GM18511 (cell line): ENCODE results near the gene SORCS1.

Experiments
- ATAC-seq: cut with Tn5 transposase; IDR thresholded peaks from one replicate; pipeline ENCODE4 v1.9.1; 2021; ENCODE audit warnings: mild to moderate bottlenecking, moderate library complexity; ENCODE audit not compliant: unreplicated experiment

SORCS1 gene

GRCh38 chr10:106696239-106696638 lies 468.3 kb downstream of the SORCS1 start:
- ATAC-seq, result no peak

DNA sequence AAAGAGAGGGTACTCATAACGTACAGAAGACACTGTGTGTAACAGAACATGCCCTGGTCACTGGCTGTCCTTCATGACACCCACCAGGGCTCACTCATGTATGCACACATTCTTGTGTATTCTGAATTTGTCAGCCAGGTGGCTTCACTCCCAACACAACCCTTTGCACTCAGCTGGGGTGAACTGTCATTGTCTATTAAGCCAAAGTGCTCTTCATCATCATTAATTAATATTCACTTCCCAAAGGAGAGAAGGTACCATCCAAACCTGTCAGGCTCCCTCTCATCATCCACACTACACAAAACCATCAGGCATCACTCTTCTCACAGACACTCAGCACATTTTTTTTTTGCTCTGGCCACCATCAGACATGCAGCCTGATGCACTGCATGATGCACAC lies 469.8 kb downstream of the SORCS1 start:
- ATAC-seq, result no peak

DNA sequence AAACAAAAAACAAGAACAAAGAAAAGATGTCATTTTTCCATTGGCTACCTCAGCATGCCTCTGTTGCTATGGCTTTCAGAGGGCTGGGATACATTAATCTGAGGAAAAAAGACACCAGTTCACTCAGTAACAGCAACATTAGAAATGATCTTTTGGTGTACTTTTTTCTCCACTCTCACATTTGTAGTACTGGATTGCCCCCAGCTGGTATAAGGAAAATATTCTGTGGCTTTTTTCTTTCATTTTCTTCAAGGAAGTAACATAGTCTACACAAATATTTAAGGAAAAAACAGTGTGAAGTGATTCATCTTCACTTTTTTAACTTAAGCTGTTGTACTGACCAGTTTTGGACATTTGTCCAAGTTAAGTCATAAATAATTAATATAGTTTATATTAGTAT lies 482.3 kb downstream of the SORCS1 start:
- no peak for ATAC-seq

DNA sequence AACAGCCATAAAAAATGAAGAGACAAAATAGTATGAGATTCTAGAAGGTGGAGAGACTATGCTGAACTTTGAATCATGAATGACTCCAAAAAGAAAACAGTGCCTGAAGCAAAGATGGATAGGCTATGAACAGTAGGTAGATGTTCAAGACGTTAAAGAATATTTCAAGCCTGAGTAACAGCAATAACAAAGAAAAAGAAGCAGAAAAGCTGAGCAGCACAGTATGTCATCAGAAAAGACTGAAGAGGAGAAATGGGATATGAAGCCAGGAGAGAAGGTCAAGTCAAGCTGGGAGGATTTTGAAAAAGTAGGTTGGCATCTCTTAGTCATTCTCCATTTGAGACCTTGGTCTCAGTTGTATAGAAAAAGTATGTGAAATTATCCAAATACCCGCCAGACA lies 484.4 kb downstream of the SORCS1 start:
- ATAC-seq, result no peak

DNA sequence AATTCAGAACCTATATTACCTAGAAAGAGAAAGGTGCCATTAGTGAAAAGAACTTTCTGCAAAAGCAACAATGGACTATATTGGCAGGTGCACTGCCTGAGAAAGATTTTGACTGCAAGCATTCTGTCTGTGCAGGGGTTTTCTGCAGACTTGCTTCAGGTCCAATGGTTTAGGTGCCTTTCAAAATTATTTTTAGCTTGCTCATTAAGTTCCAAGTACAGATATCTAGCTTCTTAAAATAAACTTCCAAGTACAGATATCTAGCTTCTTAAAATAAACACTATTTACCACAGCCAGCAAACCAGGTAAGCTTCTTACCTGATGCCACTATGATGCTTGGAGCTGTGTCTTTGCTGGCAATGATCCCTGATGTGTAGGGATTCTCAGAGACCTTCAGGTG lies 485.2 kb downstream of the SORCS1 start:
- ATAC-seq, result no peak

DNA sequence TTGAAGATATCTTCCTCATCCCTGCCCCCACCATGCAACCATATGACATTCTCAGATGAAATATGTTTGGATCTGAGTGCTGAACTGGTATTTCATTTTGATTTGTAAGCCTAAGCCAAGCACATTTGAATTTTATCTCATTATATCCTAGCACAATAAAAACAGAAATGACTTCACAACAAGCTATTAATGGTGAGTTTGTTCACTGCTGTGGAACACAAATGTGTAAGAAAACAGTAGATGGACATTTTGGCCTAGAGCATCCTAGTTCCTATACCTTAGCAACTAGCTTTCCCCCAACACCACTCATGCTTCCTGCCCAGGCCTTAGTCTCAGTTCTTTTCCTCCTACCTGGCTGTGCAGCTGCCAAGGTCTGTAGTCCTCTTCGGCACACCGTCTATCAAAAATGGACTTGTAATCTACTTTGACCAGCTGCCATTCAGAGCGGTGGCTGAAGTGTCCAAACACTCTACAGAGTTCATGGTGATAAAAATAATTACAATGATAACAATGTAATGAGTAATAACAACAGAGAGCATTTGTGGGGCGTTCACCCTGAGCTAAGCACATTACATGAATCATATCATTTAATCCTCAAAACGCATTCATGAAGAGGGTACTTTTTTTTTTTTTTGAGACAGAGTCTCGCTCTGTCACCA lies 491.9 kb downstream of the SORCS1 start:
- no peak for ATAC-seq

DNA sequence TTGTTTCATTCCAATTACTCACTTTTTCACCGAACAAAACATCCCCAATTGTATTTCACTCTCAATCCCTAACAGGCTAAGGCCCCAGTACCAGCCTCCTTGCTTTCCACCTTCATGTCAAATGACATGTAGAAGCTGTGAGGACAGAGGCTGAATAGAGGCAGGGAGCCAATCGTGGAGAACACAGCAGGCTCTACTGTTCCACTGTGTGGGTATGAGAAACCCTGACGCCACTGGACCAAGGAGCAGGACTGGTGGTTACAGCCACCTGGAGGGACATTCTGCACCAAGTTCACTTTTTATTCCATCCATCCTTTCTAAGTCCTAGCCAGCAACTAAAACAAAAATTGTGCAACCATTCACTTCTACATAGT lies 502.8 kb downstream of the SORCS1 start:
- ATAC-seq, result no peak

DNA sequence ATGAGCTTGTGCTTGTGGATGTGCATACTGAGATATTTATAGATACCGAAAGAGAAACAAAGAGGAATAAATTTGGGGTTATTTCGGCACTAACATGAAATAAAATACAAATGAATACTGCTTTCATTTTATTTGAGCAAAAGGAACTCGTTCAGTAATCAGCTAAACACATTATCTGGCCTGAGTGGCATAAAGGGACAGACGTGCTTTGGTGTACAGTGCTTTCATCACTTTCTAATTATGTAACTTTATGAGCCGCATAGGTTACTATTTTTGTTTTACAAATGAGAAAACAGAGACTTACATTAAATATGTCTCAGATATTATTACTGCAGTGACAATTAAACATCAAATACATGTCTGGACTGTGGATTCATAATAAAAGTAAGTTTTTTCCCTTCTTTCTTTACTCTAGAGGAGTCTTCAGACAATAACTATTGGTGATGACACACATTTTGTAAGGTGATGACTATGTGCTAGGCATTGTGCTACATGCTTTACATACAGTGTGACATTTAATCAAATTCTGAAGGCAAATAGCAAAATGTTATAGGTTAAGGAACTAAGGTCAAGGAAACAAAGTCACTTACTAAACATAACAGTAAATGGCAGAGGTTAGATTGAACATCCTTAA lies 503.3 kb downstream of the SORCS1 start:
- ATAC-seq, result no peak

DNA sequence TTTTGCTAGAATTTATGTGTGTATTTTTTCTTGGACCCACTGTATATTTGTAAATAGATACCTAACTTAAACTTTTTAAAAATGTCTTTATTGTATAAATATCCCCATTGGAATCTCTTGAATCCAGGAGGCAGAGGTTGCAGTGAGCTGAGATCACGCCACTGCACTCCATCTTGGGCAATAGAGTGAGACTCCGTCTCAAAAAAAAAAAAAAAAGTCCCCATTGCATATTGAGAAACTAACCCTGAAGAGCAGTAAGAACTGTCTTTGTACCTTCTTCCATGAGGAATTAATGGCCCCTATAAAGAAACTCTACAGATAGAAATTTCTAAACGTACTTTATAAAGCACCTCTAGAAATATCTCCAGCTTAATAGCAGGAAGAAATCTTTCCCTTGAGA lies 504.0 kb downstream of the SORCS1 start:
- ATAC-seq, result no peak

DNA sequence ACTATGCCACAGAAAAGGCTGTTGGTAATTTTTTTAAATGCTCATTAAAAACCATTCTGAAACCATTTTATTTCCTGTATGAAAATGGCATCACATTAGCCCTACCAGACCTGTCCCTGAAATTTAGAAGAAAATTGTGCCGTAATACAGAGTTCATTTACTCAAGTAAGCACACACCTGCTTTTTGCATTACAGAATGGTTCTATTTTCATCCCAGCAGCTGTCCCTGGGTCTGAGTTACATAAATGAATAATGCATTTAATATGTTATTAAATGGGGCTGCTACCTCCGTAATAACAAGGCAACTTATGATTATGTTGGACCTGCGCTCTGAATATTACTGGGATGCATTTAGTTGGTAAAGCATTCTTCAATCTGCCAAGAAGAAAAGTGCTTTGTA lies 508.9 kb downstream of the SORCS1 start:
- no peak for ATAC-seq

DNA sequence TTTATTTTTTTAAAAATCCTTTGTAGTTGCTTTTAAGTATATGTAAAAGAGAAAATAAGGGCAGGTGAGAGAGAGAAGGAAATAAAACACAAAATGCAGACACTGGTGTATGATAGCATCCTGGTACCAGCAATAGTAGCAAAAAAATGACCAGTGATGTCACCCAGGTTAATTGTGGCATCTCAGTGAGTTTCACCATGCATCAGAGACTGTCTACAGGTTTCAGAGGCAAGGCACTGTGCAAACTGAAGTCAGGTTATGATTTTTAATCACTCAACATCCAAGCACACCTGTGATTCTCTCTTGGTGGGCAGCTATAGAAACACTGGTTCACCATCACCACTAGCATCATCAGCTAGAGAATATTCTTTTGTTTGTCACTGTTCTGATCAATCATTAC lies 509.3 kb downstream of the SORCS1 start:
- no peak for ATAC-seq

DNA sequence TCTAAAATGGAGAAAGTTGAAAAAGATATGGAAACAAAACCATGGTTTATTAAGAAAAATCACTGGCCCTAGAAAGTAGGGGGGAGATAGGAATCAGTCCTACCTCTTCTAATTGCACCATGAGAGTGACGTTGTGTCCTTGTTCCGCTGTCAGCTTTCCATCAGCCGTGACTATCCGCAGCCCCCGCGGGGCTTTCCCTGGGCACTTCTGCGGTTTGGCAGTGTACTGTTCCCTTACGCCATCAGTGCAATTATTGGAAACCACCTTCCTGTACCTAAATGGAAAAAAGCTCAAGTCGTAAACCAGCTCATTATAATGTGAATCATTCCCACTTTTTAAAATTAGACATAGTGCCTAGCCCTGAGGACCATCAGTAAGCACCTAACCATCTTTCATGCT lies 512.2 kb downstream of the SORCS1 start:
- no peak for ATAC-seq

- ATAC-seq, result no peak
These were observed 515.7 kb downstream of the SORCS1 start for GRCh38 chr10:106648534-106649481.

DNA sequence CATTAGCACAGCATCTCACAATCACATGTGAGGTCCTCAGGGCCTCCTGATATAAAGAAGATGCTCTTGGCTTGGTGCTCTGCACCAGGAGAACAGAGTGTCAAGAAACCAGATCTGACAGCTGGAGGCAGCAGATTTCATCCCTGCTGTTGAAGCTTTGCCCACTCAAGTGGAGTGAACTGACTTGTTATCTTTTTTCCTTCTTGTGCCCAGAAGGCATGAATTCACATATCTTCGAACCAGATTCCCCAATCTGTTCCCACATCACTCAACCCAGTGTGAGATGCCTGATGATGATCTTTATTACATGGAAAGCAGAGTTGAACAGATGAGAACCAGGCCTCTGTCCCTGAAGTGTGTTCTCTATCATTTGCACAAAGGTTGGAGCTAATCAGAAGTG lies 521.0 kb downstream of the SORCS1 start:
- no peak for ATAC-seq

DNA sequence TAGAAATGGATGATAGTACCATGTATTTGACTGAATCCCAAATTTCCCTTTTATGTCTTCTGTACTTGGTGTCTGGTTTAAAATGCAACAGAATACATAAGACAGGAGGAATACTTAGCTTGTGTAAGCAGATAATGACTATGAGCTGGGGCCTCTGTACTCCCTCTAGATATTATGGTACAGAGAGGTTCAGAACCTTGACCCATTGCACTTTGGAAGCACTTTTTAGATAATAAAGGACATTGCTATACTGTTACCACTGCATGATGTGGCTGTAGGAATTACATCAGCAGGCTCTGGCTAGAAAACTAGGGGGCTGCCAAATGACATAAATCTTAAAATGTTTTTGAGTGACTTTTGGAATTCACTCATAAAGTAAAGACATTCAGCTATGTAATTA lies 526.6 kb downstream of the SORCS1 start:
- ATAC-seq, result no peak

DNA sequence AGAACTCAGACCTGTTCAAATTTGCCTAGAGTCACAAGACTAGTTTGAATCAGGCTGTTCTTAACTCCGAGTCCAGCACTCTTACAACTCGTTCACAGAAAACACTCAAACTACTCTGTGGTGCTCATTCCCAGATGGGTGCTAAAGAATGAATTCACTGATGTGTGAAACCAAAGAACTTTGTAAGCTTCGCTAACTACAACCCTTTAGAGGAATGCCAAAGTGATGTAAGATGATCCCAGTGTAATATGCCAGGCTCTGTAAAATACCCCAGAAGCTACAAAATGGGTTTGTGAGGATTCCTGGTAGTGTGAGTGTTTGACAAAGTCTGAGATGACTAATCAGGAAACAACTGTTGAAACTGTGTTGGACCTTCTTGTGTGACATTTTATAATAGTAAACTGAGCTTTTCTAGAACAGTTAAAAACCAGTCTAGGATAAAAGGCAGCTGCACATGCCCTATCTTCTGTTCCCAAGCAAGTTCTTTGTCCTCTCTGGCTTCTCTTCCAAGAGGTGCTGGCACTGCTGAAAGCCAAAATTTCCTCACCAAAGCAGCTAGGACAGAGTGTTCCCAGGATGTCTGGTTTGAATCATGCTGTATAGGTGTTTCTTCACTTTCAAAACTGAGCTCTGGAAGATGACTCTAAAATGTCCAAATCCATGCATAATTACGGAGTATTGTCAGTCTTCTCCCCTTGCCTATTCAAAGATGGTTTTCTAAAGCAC lies 527.6 kb downstream of the SORCS1 start:
- ATAC-seq, result no peak

DNA sequence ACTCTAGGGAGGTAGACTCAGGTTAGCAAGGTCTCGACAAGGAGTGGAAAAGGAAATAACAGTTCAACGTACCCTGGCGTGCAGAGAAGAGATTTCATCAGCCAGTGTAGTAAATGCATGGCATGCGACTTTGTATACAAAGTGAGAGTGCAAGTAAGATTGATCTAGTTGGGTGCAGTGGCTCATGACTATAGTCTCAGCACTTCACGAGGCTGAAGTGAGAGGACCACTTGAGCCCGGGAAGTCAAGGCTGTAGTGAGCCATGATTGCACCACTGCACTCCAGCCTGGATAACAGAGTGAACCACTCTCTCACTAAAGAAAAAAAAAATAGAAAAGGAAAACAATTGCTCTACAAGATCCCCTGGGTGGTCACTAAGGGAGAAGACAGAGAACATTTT lies 528.6 kb downstream of the SORCS1 start:
- ATAC-seq, result no peak

DNA sequence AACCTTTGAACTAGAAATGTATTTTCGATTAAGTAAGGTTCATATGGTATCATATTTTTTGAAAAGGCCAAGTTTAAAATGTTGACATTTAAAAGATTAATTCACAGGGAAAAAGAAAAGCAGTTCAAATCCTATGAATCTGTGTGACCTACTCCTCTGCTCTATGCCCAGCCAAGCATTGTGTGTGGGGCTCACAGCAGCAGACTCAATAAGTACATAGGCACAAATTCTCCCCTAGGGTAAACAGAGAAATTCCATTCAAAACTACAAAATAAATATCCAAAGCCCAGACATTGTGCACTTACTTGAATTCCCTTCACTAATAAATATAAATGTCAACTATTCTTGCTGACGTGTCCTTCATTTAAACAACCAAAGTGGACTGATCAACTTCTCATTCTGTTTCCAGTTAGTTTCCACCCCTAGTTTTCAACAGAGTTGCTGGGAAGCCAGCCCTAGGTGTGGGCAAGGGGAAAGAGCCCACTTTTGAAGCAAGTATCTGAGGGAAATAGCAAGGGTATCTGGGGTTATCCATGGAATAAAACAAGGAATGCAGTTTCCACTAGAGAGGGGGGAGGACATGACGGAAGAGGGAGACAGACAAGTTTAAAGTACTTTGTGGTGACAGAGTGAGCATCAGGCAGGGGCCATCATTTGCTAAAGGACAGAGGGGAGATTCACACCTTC lies 533.3 kb downstream of the SORCS1 start:
- ATAC-seq, result no peak

DNA sequence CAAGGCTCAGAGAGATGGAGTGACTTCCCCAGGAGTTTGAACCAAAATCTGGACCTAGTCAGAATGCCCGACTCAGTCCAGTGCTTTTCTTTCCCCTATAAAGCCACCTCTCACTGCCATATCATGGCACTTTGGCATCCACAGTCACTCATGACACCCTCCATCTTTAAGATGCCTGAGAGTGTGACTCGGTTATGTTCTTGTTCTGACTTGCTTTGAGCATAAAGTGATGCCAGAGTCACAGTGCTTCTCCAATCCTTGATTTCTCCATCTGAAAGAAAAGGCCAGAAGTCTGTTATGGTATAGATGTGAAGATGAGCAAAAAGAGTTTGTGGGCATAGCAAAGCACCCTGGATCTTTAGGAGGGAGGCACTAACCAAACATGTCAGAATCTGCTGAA lies 538.1 kb downstream of the SORCS1 start:
- no peak for ATAC-seq

GRCh38 chr10:106625751-106626150 lies 538.8 kb downstream of the SORCS1 start:
- no peak for ATAC-seq

GRCh38 chr10:106619346-106619745 lies 545.2 kb downstream of the SORCS1 start:
- no peak for ATAC-seq
